ENCODE data around the gene LMF2. TPM values are rescaled to one million over a fixed set of nuclear protein-coding genes. Genes with fewer than 3 reads are reported as not detected.

LMF2 gene
- polyA plus RNA-seq, 1 experiment, result 111 TPM

- no peak overlapping the region for H3K4me3 ChIP-seq (ENCODE audit: low read depth, low read length)
- no peak for DNase-seq (ENCODE audit: low read depth)
- POLR2A ChIA-PET, result no interaction called here
- CTCF ChIA-PET, result no interaction called here
- TF ChIP-seq CTCF (IDR thresholded peaks at IDR 0.05; ENCODE audit: insufficient read depth, low read depth, low read length), result no peak
- H3K27me3 ChIP-seq (ENCODE audit: control insufficient read depth, insufficient read depth, low read length), result no peaks in the 10 kb centered on the region
- H3K36me3 ChIP-seq (ENCODE audit: control insufficient read depth, insufficient read depth, low read length), result peaks cover 46% of the 10 kb centered on the region
Observed at GRCh38 chr22:50467773-50468440, 39.6 kb downstream of the LMF2 start.

DNA sequence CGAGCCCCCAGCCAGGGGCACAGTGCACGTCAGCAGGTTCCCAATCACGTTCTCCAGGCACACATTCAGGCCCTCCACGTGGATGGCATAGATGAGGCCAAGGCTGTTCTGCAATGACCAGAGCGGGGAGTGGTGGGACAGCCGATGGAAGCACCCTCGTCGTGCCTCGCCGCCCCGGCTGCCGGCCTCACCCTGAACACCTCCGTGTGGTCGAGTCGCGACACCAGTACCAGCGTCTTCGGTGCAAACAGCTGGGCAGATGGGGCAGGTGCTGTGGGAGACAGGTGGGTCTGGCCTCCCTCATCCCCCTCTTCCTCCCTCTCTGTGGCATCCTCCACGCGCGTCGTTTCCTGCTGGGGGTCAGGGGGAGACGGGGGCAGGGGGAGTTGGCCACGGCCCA lies 40.2 kb downstream of the LMF2 start:
- H3K4me3 ChIP-seq (ENCODE audit: low read depth, low read length), result no peak overlapping the region
- no peaks in the 10 kb centered on the region for H3K27me3 ChIP-seq (ENCODE audit: control insufficient read depth, insufficient read depth, low read length)
- ChIA-PET POLR2A (no interaction called here), CTCF (no interaction called here)
- no peak for TF ChIP-seq CTCF (IDR thresholded peaks at IDR 0.05; ENCODE audit: insufficient read depth, low read depth, low read length)
- no peak for DNase-seq (ENCODE audit: low read depth)
- H3K36me3 ChIP-seq (ENCODE audit: control insufficient read depth, insufficient read depth, low read length), result peaks cover 51% of the 10 kb centered on the region

DNA sequence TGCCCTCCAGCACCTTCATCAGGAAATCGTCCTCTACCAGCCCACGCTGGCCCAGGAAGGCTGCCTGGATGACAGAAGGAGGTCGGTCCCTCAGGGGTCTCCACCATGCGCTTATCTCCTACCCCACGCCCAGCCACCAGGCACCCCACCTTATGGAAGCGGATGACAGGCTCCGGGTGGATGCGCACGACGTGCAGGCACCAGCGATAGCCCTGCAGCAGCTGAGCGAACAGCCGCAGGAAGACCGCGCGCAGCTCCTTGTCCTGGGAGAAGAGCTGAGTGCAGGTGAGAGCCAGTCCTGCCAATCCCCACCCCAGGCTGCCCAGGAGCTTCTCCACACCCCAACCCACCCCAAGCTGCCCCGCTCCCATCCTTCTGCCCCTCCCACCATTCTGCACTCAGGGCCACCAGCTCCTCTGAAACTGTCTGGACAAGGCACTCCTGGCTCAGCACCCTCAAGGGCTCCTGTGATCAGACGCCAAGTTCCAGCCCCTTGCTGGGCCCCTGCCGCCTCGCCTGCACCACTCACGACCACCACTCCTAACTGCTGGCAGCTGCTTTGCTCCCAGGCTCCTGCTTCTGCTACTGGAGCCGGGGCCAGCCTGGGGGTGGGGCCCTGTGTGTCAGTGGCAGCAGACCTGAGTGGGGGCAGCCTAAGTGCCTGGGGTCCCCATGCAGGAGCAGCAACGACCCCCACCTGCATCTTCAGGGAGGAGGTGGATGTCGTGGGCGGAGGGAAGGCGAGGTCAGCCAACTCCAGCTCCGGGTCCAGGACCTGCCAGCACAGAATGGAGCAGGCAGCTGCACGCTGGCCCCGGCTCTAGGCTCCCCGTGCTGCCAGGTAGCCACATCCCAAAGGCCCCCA lies 42.2 kb downstream of the LMF2 start:
- DNase-seq (ENCODE audit: low read depth), result no peak
- CTCF ChIA-PET, result interaction anchor here (0.8 to 1.0 kb wide), 2 partner anchors 33 to 97 kb away, joined by 3 read pairs; partner anchors contain the start of gene SYCE3
- POLR2A ChIA-PET, result no interaction called here
- Histone ChIP-seq H3K36me3 (ENCODE audit: control insufficient read depth, insufficient read depth, low read length) (peaks cover 65% of the 10 kb centered on the region), H3K4me3 (ENCODE audit: low read depth, low read length) (no peak overlapping the region), H3K27me3 (ENCODE audit: control insufficient read depth, insufficient read depth, low read length) (no peaks in the 10 kb centered on the region)
- TF ChIP-seq CTCF (IDR thresholded peaks at IDR 0.05; ENCODE audit: insufficient read depth, low read depth, low read length), result no peak

- POLR2A ChIA-PET, result no interaction called here
- H3K36me3 ChIP-seq (ENCODE audit: control insufficient read depth, insufficient read depth, low read length), result peaks cover 71% of the 10 kb centered on the region
- CTCF ChIA-PET, result interaction anchor here (0.8 kb wide), 1 partner anchor 34 kb away, joined by 3 read pairs; no protein-coding TSS in a partner anchor
- no peaks in the 10 kb centered on the region for H3K27me3 ChIP-seq (ENCODE audit: control insufficient read depth, insufficient read depth, low read length)
- no peak for TF ChIP-seq CTCF (IDR thresholded peaks at IDR 0.05; ENCODE audit: insufficient read depth, low read depth, low read length)
- no peak for DNase-seq (ENCODE audit: low read depth)
- H3K4me3 ChIP-seq (ENCODE audit: low read depth, low read length), result no peak overlapping the region
Observed at GRCh38 chr22:50464451-50464850, 43.1 kb downstream of the LMF2 start.

DNA sequence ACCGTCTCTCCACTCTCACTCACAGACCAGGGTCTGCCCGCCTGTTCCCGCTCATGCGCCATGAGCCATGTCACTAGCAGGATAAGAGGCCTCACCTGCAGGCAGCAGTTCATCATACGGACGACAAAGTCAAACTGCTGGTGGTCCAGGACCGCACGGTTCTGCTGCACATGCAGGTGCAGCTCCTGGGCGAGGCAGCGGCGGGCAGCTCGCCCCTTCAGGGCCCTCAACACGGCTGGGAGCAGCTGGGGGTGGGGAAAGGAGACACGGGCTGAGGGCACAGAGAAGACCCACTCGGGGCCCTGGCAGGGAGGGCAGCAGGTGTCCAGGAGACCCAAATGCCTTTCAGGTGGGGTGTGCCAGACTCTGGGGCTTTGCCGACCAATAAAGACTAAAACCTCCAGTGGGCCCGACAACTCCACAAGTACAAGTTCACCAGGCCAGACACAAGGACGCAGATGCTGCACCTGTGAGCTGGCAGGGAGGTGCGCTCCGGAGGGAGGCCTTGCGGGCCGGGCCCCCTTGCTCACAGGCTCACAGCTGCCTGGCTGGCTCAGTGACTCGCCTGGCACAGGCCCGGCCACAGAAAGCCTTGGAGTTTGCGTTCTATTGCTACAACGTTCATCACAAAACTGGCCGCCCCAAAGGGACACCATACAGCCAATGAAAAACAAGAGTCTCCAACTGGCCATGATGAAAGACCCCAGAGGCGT lies 44.2 kb downstream of the LMF2 start:
- CTCF ChIA-PET, result interaction anchor here (0.5 kb wide), 1 partner anchor 70 kb away, joined by 3 read pairs; no protein-coding TSS in a partner anchor
- POLR2A ChIA-PET, result no interaction called here
- peaks cover 78% of the 10 kb centered on the region for H3K36me3 ChIP-seq (ENCODE audit: control insufficient read depth, insufficient read depth, low read length)

More for the DNA sequence above, 44.2 kb downstream of the LMF2 start:
- TF ChIP-seq CTCF (IDR thresholded peaks at IDR 0.05; ENCODE audit: insufficient read depth, low read depth, low read length), result no peak
- DNase-seq (ENCODE audit: low read depth), result no peak
- no peak overlapping the region for H3K4me3 ChIP-seq (ENCODE audit: low read depth, low read length)
- no peaks in the 10 kb centered on the region for H3K27me3 ChIP-seq (ENCODE audit: control insufficient read depth, insufficient read depth, low read length)

Data from BJ (cell line).